ENCODE results near the gene SRD5A1. TPM values are rescaled to one million over a fixed set of nuclear protein-coding genes. Genes with fewer than 3 reads are reported as not detected.

The SRD5A1 gene
- total and polyA plus RNA-seq, 12 donors: 1.6 to 15.0 (median 6.7) TPM

- WGBS, 4 donors: 90 to 100% (median 98%) methylated on average over 5 of the region's 5 CpGs
- Histone ChIP-seq H3K36me3 (replicated peaks in 1 of 2) (no peaks in the 10 kb centered on the region), H3K4me3 (no peak overlapping the region), H3K27ac (no peak overlapping the region), H3K4me1 (replicated peaks in 1 of 2) (no peaks in the 10 kb centered on the region), H3K27me3 (no peaks in the 10 kb centered on the region), H3K9me3 (replicated peaks in 1 of 3) (peaks cover 0 to 11% (median 0%) of the 10 kb centered on the region in 3 donors)
- intact Hi-C loops (cut with DNase I): no loop called here
- DNase-seq: no peak
- TF ChIP-seq POLR2A (IDR thresholded peaks at IDR 0.05) (no peak), CTCF (IDR thresholded peaks at IDR 0.05) (no peak)
Measured at GRCh38 chr5:6656680-6657079, 23.4 kb downstream of the SRD5A1 start.

GRCh38 chr5:6659941-6660684, 26.9 kb downstream of the SRD5A1 start:
- WGBS, 4 donors: 91 to 96% (median 93%) methylated on average over 13 of the region's 13 CpGs
- no peaks in the 10 kb centered on the region for H3K36me3 ChIP-seq (replicated peaks in 1 of 2)
- peaks cover 0 to 11% (median 0%) of the 10 kb centered on the region in 3 donors for H3K9me3 ChIP-seq (replicated peaks in 1 of 3)
- TF ChIP-seq CTCF (IDR thresholded peaks at IDR 0.05) (no peak), POLR2A (IDR thresholded peaks at IDR 0.05) (no peak)
- H3K27ac ChIP-seq: no peak overlapping the region
- DNase-seq: no peak
- H3K27me3 ChIP-seq: no peaks in the 10 kb centered on the region
- intact Hi-C loops (cut with DNase I): no loop called here
- H3K4me3 ChIP-seq: no peak overlapping the region
- H3K4me1 ChIP-seq (replicated peaks in 1 of 2): no peaks in the 10 kb centered on the region

- H3K4me1 ChIP-seq (replicated peaks in 1 of 2): no peaks in the 10 kb centered on the region
- no peak for TF ChIP-seq CTCF (IDR thresholded peaks at IDR 0.05)
- TF ChIP-seq POLR2A (IDR thresholded peaks at IDR 0.05): no peak
- DNase-seq: no peak
- H3K9me3 ChIP-seq (replicated peaks in 1 of 3): peaks cover 0 to 11% (median 0%) of the 10 kb centered on the region in 3 donors
- 89 to 99% (median 97%) methylated on average over 3 of the region's 3 CpGs for WGBS, 4 donors
- H3K27me3 ChIP-seq: no peaks in the 10 kb centered on the region
- H3K36me3 ChIP-seq (replicated peaks in 1 of 2): no peaks in the 10 kb centered on the region
- H3K4me3 ChIP-seq: no peak overlapping the region
- no peak overlapping the region for H3K27ac ChIP-seq
- intact Hi-C loops (cut with DNase I): no loop called here
Measured at GRCh38 chr5:6660688-6661087, 27.4 kb downstream of the SRD5A1 start.

- Histone ChIP-seq H3K27me3 (no peaks in the 10 kb centered on the region), H3K9me3 (replicated peaks in 1 of 3) (no peaks in the 10 kb centered on the region), H3K36me3 (replicated peaks in 1 of 2) (no peaks in the 10 kb centered on the region), H3K27ac (no peak overlapping the region), H3K4me3 (no peak overlapping the region), H3K4me1 (replicated peaks in 1 of 2) (no peaks in the 10 kb centered on the region)
- TF ChIP-seq CTCF (IDR thresholded peaks at IDR 0.05) (no peak), POLR2A (IDR thresholded peaks at IDR 0.05) (no peak)
- DNase-seq: no peak
- intact Hi-C loops (cut with DNase I): no loop called here
- WGBS, 4 donors: 90 to 99% (median 96%) methylated on average over 9 to 15 of the region's 15 CpGs
Measured at GRCh38 chr5:6666762-6667161, 33.5 kb downstream of the SRD5A1 start.

Data from adrenal gland (tissue), 12 donors.